Prostate gland (tissue), 2 donors: ENCODE data around the gene TM4SF4.

Experiments used
- POLR2A ChIP-seq: fragments of 450-650 bp; IDR thresholded peaks from one replicate; pipeline ENCODE4 v1.6.1; 2016; ENCODE audit warnings: antibody characterized with exemption, mild to moderate bottlenecking
- TF ChIP-seq, protein P1 (sequence below), 4 experiments: fragments of 200-600 bp in 2 of 4; fragments of 450-650 bp in 2 of 4; sonication (generic) in 2 of 4; IDR thresholded peaks; 1 replicate in 3 of 4; 2 replicates in 1 of 4; pipeline ENCODE4 v1.5.1; 2016 to 2019; ENCODE audit warnings: antibody characterized with exemption in 4 of 4, mild to moderate bottlenecking in 2 of 4, moderate library complexity in 2 of 4

DNA sequence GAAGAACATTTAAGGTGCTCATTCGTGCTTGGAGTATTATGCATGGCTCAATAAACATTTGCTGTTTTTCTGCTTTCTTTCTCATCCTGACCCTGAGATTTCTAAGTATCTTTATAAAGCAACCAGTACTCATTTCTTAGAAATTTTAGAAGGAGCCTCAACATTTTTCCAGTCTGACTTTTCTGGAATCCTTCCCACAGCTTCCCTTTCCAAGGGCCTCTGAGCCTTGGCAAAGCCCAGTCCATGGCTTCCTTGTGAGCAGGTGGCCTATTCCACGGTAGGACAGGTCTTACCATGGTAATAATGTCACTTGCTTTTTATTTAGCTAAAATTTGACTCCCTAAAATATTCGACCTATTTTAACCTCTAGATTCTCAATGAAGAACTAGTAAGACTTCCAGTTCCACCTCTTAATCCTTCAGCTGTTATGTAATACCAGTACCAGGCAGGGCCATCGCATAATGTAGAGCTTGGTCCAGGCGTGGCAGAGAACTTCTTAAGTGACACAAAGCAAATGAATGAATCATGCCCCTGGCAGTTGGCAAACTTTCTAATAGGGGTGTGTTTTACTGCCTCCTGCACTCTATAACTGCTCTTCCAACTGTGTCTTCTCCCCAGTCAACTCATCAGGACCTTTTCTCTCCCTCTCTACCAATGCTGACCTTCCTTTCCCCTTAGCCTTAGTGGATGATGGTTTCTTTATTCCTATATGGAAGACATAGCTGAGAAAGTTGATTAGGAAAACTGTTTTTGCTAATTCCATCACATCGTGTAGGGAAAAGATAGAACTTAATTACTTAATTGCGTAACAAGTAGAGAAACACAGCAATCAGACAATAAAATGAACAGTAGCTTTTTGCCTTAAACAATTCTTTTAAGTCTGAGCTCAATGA is 894 bp upstream of the TM4SF4 start:
- TF ChIP-seq, protein P1, sequence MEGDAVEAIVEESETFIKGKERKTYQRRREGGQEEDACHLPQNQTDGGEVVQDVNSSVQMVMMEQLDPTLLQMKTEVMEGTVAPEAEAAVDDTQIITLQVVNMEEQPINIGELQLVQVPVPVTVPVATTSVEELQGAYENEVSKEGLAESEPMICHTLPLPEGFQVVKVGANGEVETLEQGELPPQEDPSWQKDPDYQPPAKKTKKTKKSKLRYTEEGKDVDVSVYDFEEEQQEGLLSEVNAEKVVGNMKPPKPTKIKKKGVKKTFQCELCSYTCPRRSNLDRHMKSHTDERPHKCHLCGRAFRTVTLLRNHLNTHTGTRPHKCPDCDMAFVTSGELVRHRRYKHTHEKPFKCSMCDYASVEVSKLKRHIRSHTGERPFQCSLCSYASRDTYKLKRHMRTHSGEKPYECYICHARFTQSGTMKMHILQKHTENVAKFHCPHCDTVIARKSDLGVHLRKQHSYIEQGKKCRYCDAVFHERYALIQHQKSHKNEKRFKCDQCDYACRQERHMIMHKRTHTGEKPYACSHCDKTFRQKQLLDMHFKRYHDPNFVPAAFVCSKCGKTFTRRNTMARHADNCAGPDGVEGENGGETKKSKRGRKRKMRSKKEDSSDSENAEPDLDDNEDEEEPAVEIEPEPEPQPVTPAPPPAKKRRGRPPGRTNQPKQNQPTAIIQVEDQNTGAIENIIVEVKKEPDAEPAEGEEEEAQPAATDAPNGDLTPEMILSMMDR (IDR thresholded peaks at IDR 0.05): no peak
- no peak for TF ChIP-seq POLR2A
